Measurements from ENCODE around the gene COX6A2.
"Not testable (repeated sequence)": the region's sequence is repeated elsewhere in the genome, so short reads cannot be mapped to it uniquely, and the experiment has no call there.

Gene COX6A2

GRCh38 chr16:31436221-31437045 lies 8.3 kb upstream of the COX6A2 start:
- DNase-seq, result no peak

GRCh38 chr16:31435341-31436220 lies 7.4 kb upstream of the COX6A2 start:
- no peak for DNase-seq

DNA sequence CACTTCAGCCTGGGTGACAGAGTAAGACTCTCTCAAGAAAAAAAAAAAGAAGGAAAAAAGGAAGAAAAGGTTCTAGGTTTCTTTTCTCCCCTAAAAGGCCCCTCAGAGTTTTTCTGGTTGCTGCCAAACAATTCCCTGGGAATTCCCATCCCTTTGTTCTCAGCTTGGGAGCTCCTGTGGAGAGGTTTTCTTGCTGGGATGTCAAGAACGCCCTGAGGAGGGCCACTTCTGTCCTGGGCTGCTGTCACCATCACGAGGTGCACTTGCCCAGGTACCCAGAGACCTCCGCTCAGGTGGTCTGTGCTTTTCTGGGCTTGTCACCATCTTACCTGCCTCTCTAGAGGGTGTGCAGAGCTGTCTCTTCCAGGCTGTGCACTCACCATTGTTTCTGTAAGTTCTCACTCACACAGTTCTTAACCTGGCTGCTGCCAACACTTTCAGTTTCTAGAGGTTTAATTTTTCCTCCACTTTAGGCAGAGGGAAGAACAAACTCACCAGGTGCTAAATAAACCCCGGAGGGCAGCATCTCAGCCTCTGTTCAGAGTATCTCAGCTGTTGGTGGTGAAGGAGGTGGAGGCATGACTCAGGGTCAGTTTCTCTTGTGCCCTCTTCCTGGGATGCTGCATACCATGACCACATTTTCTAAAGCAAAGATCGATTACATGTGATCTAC lies 2.4 kb upstream of the COX6A2 start:
- no peak for DNase-seq

DNA sequence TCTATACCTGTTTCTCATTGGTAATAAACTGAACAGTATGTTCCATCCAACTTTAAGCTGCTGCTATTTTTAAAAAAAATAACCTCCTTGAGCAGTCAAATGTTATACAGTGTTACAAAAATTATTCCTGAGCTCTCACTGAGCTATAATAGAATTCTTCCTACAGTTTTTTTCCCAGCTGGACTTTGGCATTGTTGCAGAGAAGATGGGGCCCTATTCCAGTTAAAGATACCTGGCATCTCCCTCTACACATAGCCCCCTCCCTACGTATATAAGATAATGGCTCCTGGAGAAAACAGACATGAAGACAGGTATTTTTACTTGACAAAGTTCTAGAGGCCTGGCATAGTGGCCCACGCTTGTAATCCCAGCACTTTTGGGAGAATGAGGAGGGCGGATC lies 1.6 kb upstream of the COX6A2 start:
- DNase-seq, result no peak

GRCh38 chr16:31429314-31429713 lies 1.2 kb upstream of the COX6A2 start:
- no peak for DNase-seq

DNA sequence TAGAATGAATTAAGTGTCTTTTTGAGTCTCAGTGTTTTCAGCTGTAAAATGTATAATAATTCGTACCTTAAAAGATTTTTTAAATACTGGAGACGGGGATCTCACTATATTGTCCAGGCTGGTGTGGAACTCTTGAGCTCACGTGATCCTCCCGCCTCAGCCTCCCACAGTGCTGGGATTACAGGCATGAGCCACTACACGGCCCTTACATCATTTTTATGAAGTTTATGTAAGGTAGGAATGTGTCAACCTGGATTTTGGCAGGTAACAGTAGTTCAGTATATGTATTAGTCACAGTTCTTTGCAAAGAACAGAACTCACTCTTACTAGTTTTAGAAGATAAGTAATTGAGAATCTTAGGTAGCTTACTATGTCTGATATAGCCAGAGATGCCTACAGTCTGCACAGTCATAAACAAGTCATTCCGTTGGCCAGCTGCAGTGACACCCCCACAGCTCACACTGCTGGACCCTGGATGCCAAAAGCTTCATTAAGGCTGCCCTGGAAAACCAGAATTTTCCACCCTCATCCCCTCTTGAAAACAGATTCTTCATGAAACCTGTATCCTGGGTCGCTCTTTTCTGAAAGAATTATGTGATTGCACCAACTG lies 583 bp upstream of the COX6A2 start:
- DNase-seq, result no peak

DNA sequence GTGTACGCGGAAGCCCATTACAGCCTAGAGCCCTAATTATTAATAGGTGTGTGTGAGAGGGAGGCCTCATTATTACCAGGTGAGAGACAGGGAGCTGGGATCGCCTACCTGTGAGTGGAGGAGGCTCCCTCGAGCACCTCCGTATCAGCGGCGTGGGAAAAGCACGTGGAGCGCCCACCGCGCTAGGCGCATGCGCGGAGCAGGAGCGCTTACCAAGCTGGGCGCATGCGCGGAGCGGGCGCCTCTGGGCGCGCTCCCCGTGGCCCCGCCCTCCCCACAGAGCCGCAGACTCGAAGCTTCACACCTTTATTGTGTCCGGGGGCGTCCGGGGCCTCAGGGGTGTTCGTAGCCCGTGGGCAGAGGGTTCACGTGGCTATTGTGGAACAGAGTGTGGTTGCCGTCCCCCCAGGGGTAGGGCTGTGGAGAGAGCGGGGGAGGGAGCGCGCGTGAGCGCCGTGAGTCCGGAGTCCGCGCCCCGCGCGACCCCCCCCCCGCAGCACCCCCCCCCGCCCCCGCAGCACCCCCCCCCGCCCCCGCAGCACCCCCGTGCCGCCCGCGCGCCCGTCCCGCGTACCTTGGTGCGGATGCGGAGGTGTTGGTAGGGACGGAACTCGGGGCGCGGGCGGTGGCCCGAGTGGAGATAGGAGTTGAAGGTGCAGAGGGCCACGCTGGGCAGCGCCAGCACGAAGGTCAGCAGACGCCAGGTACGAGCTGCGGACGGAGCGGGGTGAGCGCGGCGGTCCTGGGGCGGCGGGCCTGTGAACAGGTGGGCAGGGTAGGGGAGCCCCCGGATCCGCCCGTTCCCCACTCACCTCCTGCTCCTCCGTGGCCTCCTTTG lies 500 bp downstream of the COX6A2 start:
- peak; percentile 53 for DNase-seq

DNA sequence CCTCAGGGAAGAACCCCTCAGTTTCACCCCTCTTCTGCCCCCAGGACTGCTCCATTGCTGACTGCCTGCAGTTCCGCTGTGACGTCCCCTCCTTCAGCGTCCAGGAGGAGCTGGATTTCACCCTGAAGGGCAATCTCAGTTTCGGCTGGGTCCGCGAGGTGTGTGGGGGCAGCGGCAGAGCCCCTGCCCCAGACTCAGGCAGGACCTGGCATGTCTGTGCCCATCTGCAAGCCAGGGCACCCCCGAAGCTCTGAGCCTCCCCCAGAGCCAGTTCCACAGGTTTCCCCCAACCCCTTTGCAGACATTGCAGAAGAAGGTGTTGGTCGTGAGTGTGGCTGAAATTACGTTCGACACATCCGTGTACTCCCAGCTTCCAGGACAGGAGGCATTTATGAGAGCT lies 4.4 kb downstream of the COX6A2 start:
- no peak for DNase-seq

DNA sequence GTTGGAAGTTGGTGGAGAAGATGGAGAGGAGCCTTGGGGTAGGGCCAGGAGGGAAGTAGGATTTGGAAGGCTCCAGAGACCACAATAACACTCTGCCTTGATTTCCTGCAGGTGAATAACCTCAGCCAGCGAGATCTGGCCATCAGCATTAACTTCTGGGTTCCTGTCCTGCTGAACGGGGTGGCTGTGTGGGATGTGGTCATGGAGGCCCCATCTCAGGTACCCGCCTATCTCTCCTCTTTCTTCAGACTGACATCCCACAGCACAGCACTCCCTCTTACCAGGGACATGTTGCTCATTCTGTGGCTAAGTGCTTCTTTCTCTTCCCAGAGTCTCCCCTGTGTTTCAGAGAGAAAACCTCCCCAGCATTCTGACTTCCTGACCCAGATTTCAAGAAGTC lies 4.9 kb downstream of the COX6A2 start:
- DNase-seq, result no peak

DNA sequence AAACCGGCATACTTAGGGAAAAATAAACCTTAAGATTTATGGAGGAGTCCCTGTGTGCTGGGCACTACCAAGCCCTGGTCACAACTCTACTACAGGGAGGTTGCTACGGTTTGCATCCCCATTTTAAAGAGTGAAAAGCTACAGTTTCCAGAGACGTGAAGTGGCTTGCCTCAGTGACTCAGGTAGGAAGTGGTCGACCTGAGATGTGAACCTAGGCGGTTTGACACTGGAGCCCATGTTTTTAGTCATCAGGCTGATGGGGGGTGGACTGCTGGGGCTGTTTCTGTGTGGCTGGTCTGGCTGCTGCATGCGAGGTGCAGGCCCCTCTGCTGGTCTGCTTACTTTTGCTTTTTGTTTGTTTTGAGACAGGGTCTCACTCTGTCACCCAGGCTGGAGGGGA lies 6.6 kb downstream of the COX6A2 start:
- no peak for DNase-seq

DNA sequence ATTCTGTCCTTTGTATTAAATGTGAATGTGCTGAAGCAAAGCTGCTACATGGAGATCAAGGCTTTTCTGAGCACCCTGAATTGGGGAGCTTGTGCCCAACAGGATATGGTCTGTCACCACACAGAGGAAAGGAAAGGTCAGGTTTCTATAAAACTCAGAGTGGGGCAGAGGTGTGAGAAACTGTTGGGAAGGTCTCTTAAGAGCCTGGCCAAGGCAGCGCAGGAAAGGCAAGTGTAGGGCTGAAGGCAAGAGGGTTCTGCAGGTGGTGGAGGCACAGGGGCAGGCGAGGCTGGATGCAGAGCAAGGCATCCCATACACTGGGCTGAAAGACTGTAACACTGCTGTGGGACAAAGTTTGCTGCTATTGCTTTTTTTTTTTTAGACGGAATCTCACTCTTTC lies 8.1 kb downstream of the COX6A2 start:
- DNase-seq, result no peak

GRCh38 chr16:31417916-31418315 lies 10.2 kb downstream of the COX6A2 start:
- DNase-seq, result no peak

GRCh38 chr16:31417036-31417435 lies 11.1 kb downstream of the COX6A2 start:
- DNase-seq, result not testable (repeated sequence)

- no peak for DNase-seq
Observed at GRCh38 chr16:31416371-31416770, 11.8 kb downstream of the COX6A2 start.

- DNase-seq, result no peak
Observed at GRCh38 chr16:31414706-31415105, 13.5 kb downstream of the COX6A2 start.

- DNase-seq, result no peak
Observed at GRCh38 chr16:31413943-31414342, 14.2 kb downstream of the COX6A2 start.

DNA sequence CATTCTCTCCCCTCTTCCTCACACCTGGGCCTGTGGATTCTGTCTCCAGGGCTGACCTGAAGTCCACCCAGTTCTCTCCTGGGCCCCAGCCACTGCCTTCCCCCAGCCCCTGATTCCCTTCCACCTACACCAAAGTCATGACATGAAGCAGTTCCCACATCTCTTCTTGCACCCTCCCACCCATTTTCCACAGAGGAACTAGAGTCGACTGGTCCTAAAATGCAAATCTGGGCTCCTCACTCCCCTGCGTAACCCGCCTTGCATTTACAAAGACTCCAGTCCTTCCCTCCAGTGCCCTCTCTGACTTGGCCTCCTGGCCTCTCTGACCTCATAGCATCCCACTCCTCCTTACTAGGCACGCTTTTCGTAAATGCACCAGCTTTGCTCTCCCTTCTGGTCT lies 14.8 kb downstream of the COX6A2 start:
- no peak for DNase-seq

GRCh38 chr16:31412750-31413149 lies 15.4 kb downstream of the COX6A2 start:
- DNase-seq, result no peak

- DNase-seq, result no peak
Observed at GRCh38 chr16:31411024-31411844, 16.9 kb downstream of the COX6A2 start.

DNA sequence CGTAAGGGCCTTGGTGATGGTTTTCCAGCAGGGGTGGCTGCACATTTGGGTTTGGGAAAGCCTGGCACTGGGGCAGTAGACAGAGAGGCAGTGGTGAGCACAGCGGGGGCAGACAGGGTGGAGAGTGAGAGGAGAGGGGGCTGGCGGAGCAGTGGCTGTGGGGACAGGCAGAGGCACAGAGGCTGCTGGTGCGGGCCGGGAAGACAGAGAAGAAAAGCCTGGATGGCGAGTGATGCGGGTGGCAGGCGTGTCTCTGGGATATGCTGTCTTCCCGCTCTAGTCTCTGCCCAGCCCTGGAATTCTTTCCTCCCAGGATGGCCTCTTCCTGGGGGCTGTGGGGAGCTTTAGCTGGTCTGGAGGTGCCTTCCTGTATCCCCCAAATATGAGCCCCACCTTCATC lies 18.1 kb downstream of the COX6A2 start:
- no peak for DNase-seq

GRCh38 chr16:31409433-31409832 lies 18.7 kb downstream of the COX6A2 start:
- no peak for DNase-seq

Measured in hematopoietic multipotent progenitor cell treated with erythropoietin and hydrocortisone succinate and interleukin-3 and kit ligand, for 4 days (in vitro differentiated cells).